ENCODE results near the gene LGSN.
"Not testable (repeated sequence)": the region's sequence is repeated elsewhere in the genome, so short reads cannot be mapped to it uniquely, and the experiment has no call there.

Gene LGSN

GRCh38 chr6:63230511-63230910 is 89.3 kb downstream of the LGSN start:
- DNase-seq (ENCODE audit: low spot score): not testable (repeated sequence)

GRCh38 chr6:63230027-63230426 is 89.8 kb downstream of the LGSN start:
- not testable (repeated sequence) for DNase-seq (ENCODE audit: low spot score)

GRCh38 chr6:63227928-63228894 is 91.6 kb downstream of the LGSN start:
- DNase-seq (ENCODE audit: low spot score): not testable (repeated sequence)

- DNase-seq (ENCODE audit: low spot score): not testable (repeated sequence)
These were observed 93.8 kb downstream of the LGSN start for GRCh38 chr6:63225987-63226386.
